ENCODE results near the gene ABCB11.

Gene ABCB11

DNA sequence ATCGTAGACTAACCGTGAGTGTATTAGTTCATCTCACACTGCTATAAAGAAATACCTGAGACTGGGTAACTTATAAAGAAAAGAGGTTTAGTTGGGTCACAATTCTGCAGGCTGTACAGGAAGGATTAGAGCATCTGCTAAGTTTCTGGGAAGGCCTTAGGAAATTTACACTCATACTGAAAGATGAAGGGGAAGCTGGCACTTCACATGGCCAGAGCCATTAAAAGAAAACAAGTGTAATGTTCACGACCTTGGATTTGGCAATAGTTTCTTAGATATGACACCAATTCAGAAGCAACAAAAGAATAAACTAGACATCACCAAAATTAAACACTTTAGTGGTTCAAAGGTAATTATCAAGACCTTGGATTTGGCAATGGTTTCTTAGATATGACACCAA lies 23.8 kb downstream of the ABCB11 start:
- DNase-seq = no peak

DNA sequence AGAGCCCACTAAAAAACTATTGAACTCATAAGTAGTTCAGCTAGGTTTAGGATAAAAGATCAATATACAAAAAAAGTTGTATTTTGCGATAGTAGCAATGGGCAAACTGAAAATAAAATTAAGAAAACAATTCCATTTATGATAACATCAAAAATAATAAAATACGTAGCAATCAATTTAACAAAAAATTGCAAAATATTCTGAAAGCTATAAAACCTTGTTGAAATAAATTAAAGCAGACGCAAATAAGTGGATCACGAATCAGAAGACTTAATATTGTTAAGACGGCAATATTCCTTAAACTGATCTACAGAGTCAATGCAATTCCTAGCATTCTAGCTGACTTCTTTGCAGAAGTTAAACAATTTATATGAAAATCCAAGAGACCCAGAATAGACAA lies 24.5 kb downstream of the ABCB11 start:
- DNase-seq = no peak

DNA sequence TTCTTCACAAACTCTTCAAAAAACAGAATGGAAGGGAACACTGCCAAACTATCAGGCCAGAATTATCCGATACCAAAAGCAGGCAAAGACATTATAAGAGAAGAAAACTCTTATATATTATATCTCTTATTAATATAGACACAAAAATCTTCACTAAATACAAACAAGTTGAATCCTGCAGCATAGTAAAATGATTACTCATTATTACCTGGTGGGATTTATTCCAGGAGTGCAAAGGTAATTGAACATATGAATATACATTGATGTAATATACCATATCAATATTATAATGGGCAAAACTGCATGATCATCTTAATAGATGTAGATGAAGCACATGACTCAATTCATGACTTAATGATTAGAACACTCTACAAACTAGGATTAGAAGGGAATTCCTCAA lies 25.1 kb downstream of the ABCB11 start:
- no peak for DNase-seq

DNA sequence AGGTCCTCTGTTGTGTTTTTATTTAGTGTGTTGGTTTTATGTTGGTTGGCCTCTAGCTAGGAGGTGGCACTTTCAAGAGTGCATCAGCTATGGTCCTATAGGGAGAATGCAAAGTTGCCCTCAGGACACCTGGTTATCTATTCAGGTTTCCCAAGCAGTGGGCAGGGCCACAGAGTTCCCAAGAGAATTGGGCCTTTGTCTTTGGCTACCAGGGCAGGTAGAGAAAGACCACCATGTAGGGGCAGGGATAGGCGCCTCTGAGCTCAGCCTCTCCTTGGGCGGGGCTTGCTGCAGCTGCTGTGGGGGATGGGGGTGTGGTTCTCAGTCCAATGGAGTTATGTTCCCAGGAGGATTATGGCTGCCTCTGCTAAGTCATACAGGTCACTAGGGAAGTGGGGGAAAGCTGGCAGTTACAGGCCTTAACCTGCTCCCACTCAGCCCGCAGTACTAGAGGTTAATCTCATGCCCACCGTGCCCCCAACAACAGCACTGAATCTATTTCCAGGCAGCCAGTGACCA lies 26.0 kb downstream of the ABCB11 start:
- no peak for DNase-seq

DNA sequence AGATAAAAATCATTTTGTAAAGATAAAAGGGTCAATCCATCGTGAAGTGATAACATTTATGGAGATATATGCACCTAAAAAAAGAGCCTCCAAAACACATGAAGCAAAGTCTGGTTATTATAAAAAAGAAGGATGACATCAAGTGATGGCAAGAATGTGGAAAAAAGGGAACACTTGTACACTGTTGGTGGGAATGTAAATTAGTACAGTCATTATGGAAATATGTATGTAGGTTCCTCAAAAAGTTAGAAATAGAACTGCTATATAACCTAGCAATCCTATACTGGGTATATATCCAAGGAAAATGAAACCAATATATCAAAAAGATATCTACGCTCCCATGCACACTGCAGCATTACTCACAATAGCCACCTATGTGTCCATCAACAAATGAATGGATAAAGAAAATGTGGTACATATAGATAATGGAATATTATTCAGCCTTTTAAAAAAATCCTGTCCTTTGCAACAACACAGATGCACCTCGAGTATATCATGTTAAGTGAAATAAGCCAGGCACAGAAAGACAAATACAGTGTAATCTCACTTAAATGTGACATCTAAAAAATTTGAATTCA lies 28.9 kb downstream of the ABCB11 start:
- no peak for DNase-seq

DNA sequence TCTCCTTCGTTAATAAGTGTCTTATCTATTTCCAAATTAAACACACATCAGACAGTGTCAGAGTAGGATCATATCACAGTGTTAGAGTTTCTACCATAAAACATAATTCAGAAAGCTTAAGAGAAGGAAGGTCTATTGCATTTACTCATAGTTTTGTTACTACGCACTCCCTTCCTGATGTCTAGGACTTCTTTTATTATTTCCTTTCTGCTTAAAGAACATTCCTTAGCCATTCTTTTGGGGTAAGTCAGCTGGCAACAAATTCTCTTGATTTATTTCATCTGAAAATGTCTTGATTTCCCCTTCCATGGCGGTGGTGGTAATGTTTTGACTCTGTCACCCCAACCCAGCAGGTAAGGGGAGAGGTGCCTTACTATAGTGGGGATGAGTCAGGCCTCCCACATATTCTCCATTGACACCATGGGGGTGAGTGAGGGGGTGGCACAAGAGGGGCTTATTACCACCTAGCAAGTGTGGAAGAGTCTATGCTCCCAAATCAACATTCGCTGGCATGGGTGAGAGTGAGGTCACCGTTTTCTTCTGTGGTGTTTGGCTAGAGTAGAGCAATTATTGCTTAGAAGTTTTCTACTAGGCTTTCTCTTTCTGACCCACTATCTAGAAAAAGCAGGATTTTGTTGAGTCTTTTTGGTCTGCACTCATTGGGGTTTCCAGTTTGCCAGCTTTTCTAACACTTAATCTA lies 29.9 kb downstream of the ABCB11 start:
- no peak for DNase-seq

DNA sequence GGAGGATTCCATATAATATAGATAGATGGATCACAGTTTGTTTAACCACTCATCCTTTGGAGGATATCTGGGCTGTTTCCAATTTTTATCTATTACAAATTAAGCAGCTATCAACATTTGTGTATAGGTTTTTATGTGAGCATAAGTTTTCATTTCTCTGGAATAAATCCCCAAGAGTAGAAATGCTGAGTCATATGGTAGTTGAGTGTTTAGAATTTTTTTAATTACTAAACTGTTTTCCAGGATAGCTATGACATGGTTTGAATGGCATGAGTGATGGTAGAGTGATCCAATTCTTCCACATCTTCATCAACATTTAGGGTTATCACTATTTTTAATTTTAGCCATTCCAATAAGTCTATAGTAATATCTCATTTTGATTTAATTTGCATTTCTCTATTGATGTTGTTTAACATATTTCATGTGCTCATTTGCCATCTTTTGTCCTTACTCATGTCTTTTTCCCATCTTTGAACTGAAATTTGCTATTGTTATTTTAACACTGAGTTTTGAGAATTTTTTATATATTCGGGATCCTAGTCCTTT lies 31.4 kb downstream of the ABCB11 start:
- DNase-seq = no peak

DNA sequence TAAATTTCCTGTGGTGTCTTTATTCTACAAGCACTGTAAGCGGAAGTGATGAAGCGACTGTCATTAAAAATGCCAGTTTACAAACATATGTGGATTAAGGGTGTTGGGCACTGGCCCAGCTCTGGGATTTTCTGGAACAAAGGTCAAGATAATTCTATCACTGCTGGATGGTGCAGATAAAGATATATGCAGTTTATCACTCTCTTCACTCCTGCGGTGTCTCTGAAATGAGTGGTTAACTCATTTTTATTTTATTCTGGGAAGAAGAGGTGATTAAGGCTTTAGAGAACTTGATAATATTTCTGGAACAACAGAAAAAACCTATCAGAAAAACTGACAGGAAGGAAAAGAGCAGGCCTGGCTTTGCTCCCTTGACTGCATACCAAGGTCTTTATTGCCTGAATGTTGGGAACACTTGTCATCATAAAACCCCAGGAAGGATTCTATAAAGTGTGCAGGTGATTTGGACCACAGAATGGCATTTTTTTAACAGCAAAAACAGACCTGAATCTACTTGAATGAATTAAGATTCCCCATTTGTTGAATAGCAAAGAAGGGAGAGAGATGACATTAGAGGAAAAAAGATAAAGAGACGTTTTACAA lies 32.4 kb downstream of the ABCB11 start:
- no peak for DNase-seq

DNA sequence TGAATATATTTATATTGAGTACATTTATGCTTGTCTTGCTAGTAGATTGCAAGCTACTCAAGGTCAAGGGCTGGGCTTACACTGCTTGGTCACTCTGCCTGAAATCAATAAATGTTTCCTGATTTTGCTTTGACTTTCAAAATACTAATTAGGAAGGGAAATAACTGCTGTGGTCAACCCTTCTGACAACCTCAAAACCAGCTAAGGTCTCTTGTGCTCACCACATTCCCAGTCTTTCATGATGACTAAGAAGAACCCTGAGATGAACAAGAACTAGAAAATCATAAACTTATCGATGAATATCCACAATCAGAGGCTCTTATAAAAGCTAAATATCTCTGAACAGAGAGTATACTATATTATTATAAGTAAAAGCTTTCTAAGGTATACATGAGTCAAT lies 33.3 kb downstream of the ABCB11 start:
- DNase-seq = no peak

DNA sequence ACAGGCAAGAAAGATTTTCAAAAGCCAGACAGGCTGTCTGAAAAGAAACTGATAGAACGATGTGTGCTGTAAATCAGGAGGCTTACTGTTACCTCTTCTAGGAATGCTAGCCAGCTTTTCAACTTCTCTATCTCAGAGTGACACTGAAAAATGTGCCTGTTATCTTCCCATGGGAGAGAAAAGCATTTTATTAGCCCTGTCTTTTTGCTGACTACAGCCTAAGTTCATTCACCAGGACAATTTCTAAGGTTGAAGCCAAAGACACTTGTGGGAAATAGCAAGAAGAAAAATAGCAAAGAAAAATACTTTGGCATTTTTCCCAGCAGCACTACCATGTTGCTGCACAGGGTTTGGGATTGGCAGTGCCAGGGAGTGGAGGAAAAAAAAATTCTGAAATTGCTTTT lies 34.0 kb downstream of the ABCB11 start:
- no peak for DNase-seq

DNA sequence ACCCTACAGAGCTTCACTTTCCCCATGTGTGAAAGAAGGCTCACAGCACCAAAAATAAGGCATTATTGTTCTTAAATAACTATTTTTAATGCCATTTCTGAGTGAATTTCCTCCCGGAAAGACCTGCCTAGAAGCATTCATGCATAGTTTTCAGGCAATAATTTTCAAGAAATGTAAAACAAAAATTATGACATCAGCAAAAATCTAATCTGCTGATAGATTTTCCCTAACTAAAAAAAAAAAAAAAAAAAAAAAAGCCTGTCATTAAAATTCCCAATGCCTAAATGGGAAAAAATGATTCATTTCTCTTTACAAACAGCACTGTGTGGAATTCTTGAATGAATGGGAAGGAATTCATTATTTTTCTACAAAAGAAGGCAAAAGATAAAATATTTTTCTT lies 35.4 kb downstream of the ABCB11 start:
- DNase-seq = no peak

DNA sequence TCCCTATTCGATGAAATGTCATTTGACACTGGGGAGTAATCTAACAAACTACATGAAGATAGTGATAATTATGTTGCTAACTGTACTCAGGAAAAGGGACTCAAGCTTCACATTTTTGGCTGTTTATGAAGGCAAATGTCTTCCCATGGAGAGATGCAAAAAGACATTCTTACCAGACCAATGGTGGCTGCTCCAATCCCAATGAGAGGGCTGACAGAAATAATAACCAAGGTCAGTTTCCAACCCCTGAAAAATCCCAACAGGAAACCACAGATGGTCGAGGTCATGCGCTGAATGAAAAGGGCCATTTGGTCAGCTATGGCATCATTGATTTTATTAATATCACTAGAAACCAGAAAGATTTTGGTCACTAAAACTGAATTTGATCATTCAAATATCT lies 37.6 kb downstream of the ABCB11 start:
- DNase-seq = no peak

DNA sequence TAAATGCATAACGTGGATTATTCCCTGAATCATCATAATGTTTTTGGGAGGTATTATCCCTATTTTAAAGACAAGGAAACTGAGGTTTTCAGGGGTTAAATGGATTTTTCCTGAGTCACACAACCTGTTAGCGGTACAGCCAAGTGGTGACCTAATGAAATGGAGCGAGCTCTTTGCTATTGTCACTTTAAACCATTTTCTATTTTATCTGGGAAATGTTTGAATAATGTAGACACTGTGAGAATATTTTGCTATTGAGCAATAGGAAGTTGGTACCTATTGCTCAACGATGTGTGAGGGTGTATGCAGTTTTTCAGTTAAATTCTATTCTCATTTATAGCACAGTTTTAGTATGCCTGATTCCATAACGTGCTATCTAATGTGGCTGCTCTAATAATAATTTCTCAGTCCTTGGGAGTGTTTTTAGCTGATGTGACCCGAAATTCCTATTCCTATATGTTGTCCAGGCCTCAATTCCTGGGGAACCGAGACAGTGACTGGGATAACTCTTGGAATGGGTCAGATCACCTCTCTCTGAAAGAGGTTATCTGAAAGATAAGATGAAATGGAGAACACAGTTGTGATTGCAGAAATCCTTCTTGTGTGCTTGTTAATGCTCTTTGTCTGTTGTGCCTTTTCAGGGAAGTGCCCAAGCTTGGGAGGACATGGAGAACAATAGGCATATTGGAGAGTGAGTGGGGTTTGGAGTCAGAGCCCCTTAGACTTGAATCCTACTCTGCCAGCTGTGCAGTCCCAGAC lies 38.4 kb downstream of the ABCB11 start:
- DNase-seq = no peak

DNA sequence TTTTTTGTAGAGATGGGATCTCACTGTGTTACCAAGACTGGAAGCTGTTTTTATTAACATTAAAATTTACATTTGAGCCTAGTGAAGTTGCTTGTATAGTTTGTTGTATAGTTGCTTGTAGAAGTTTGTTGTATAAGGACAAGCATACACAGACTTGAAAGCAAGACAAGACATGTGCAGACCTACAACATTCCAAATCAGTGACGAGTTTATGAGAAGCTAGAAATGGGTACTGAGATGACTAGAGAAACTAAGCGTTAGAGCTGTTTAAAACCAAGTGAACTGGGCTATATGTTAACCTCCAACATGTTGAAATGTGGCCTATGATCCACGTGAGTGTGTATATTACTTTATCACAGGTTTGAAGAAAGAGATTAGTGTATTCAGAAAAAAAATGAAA lies 39.1 kb downstream of the ABCB11 start:
- no peak for DNase-seq

DNA sequence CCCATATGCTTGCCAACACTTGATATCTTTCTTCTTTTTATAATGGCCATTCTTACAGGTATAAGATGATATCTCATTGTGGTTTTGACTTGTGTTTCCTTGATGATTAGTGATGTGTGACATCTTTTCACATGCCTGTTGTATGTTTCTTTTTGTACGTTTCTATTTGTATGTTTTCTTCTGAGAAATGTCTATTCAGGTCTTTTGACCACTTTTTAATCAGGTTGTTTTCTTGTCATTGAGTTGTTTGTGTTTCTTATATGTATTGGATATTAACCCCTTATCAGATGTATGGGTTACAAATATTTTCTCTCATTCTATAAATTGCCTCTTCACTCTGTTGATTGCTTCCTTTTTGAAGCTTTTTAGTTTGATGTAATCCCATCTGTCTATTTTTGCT lies 42.4 kb downstream of the ABCB11 start:
- DNase-seq = no peak

DNA sequence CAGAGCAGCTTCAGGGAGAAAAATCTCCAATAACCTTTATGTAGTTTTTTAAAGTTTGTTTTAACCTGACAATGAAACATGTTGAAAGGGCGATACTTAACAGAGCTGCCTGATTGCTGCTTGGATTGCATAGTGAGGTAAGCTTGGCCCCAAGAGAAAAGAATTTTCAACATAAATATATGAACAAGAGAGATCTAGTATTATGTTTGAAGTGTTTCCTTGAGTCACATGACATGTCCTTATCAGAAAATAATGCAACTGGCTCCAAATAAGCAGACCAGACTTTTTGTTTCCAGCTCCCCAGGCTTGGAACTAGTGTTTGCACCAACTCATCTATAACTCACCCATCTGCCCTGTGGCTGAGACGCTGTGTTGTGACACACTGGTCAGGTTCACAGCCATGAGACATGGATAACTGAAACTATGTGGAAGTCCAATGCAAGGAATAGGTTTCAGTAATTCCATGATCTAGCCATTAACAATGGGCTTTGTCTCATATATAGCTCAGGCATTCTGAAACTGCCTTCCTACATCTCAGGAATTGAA lies 44.7 kb downstream of the ABCB11 start:
- no peak for DNase-seq

DNA sequence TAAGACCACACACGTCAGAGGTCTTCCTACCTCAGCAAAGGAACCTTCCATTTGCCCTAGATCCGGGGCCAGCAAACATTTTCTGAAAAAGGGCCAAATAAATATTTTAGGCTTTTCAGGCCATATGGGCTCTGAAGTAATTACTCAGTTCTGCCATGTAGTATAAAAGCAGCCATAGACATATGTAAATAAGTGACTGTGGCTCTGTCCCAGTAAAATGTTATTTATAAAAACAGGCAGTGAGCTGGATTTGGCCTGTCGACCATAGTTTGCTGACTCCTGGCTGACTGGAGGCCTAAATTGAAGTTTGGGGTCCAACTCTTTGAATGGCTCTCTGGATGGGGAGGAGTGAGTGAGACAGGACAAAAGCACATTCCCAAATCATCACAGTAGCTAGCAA lies 49.5 kb downstream of the ABCB11 start:
- DNase-seq = no peak

DNA sequence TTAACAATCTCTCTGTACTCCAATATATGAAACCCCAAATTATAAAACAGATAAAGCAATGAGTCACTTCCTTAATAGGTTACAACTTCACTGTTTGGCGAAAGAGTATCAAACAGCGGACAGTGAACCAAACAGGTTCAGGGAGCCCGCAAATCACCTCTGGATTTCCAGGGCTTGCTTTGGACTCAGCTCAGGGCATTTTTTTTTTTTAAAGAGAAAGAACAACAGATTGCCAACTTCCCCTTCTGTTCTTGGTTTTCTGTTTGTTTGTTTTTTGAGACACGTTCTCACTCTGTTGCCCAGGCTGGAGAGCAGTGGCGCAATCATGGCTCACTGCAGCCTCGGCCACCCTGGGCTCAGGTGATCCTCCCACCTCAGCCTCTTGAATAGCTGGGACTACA lies 52.7 kb downstream of the ABCB11 start:
- no peak for DNase-seq

DNA sequence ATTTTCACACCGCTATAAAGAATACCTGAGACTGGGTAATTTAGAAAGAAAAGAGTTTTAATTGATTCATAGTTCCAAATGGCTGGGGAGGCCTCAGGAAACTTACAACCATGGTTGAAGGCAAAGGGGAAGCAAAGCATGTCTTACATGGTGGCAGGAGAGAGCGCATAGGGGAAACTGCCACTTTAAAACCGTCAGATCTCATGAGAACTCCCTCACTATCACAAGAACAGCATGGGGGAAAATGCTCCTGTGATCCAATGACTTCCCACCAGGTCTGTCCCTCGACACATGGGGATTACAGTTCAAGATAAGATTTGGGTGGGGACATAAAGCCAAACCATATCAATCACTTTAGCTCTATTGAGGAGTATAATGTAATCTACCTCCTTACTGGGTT lies 53.5 kb downstream of the ABCB11 start:
- no peak for DNase-seq

DNA sequence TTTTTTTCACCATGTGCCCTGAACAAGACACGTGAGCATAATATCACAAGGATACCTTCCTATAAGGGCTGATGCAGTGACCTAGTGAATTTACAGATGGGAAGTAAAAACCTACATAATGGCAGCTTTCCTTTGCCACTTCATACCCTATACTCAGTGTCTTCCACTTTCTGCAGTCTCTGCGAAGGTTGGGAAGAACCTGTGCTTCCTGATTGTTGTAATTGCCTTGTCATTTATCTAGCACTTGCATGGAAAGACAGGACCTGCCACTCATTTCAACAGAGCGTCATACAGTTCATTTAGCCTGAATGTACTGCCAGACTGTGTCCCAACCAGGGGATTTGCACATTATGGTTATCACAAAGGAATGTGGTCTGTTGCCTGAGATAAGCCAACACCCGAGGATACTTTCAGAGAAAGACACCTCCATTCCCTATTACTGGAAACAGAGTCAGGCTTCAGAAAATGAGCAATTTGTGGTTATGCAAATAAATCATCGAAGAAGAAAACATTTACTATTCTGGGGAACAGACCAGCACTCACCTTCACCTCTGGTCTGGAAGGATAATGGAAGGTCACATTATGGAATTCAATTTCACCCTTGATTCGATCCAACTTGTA lies 55.0 kb downstream of the ABCB11 start:
- DNase-seq = no peak

DNA sequence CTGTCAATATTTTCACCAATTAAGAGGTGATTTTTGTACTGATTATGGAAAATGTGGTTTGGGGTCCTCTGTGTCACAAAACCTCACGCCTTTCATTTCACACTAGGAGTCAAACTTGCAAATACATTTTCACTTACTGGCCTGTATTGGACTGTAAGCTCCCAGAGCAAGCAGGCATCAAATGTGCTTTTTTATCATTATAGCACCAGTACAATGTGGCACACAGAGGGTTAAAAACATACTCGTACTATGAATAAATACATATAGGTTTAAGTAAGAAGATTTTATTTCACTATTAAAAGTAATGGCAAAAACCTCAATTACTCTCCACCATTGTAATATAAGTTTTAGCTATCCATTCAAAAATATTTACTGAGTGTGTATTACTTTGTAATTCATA lies 56.7 kb downstream of the ABCB11 start:
- DNase-seq = no peak

DNA sequence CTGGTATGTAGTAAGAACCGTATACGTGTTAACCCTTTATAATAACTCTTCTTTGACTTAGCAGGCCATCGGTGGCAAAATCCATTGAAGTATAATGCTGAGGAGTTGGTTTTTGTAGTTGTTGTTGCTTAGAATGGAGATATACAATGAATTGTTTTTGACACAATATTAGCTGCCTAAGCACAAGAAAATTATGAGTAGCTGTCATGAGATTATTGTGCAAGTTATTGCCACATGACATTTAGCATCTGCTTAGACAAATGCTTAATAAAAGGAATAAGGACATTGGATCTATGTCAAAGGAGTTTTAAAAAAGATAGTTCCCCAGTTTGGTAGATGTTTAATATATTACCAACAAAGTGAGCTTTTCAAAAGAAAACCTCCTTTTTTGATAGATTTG lies 59.9 kb downstream of the ABCB11 start:
- DNase-seq = no peak

All from fibroblast of skin of abdomen (primary cell).